Activated CD4-positive, CD25-positive, alpha-beta regulatory T cell (primary cell): ENCODE measurements around the gene TRPV4.

Source experiments
- DNase-seq, 4 experiments: peaks; one replicate each; lab custom pipeline; 2025; lab: John Stamatoyannopoulos, UW

TRPV4 gene

DNA sequence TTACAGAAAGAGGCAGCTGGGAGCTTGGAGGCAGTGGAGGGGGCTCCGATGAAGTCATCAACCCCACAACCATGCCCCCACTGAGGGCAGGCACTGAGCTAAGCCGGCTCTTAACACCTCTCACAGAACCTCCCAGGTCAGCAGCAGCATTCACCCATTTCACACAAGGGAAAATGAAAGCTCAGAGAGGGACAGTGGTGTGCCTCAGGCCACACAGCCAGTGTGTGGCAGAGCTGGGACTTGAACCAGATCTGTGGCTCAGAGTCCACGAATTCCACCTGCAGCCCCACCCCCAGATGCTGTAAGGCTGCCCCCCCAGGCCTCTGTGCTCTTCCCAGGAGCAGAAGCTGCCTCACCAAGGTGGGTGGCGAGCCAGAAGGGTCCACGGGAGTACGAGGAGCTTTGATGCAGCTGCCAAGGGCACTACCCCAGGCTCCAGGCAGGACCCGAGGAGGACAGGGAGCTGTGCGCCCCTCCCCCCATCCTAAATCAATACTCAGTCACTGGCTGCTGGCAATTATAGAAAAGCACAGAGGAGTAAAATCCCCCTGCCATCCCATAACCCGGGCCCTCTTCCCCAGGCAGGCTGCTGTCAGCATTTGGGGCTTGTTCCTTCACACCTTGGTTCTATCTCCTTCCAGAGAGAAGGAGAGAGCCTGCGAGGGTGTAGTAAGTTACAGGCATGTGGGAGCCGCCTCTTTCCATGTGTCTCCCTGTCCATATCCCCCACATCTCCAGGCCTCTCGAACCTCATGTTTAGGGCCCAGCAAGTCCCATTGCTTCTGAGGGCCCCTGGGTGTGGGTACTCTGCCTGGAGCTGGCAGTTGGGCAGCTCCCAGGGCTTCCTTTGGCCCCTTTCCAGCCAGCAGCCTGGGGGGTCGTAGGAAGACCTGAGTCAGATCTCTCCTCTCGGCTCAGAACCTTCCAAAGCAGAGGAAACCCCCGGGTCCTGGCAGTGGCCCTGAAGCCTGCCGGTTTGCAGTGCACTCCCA lies 72.0 kb downstream of the TRPV4 start:
- no peak for DNase-seq

DNA sequence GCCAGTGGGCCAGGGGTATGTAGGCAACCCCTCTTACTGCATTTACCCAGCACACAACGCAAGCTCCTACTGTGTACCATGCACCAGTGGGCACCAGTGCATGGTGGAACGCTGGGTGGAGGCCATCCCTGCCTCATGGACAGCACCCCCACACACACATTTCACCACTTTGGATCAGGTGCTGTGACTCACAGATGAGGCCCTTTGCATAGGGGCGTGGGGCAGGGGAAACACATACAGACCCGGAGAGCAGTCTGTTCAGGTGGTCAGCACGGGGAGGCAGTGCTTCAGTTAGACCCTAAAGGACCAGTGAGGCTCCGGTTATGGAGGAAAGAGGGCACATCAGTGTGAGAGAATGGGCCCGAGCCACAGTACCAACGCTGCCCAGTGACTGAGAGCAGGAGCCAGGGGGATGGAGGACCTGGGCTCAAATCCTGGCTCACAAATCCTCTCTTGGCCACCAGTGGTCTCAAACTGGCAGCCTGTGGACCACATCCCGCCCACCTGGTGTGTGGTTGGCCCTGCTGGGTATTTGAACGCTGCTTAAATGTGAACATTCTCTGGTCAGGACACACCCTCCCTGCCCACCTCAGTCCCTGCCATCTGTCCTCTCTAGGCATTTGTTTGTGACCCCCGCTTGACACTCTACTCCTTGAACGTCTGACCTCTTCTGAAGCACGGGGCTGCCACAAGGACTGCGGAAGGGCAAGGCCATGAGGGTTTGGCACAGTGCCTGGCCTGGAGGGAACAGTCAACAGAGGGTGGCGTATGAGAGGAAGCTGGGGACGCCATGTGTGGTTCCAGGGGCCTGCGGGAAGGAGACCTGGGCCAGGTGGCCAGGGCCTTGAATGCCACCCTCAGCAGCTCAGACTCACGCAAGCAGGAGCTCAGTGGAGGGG lies 72.9 kb downstream of the TRPV4 start:
- no peak for DNase-seq

DNA sequence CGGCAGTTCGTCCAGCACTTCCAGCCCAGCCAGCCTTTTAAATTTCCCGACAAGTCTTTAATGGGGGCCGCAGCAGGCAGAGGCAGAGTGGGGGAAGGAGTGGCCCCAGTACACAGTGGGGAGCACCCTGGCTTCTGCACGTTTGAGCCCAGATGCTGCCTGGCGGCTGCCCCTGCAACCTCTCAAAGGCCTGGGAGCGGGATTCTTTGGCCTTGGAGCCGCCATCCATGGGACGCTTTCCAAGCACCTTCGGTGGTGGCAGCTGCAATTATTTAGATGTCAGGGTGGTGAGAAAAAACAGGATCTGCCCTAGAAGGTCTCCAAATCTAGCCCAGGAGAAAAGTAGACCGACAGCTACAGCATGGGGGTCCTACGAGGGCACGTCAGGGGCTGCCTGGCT lies 73.6 kb downstream of the TRPV4 start:
- no peak for DNase-seq

DNA sequence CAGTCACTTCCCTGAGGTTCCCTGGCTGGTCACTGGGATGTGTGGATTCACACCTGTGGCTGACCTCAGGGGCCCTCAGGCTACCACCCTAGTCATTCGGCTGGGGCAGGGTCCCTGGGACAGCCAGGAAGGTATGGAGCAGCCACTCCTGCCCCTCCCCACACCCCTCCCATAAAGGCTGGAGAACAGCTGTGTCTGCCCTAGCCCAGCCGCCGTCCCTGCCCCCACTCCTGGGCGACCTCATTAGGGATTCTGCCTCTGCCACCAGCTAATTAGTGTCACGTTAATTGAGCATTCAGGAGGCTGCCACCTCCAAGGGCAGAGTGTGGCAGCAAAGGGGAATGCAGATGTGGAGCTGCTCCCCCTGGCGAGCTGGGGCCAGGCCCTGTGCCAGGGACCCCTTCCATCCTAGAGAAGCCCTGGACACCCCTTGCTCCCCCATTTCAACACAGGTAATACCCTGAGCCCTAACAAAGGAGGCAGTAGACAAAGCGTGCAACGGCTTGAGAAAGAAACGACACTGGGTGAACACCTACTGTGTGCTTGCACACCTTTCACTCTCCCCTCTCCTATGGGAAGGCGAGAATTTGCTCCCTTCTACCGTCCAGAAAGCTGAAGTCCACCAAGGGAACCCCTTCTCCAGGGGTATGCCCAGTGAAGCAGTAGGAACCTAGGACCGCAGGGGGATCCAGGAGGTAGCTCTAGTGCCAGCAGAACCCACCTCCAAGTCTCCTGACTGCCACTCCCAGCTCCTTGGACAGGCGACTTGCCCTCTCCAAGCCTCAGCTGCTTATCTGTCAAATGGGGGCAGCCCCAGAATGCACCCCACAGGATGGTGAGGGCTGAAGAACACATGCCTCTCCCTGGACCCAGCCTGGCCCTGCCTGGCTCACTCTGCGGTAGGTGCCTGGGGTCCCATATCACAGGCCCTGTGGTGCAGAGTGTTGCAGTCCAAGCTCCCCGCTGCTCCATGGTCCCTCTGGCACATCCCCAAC lies 74.5 kb downstream of the TRPV4 start:
- DNase-seq = no peak

DNA sequence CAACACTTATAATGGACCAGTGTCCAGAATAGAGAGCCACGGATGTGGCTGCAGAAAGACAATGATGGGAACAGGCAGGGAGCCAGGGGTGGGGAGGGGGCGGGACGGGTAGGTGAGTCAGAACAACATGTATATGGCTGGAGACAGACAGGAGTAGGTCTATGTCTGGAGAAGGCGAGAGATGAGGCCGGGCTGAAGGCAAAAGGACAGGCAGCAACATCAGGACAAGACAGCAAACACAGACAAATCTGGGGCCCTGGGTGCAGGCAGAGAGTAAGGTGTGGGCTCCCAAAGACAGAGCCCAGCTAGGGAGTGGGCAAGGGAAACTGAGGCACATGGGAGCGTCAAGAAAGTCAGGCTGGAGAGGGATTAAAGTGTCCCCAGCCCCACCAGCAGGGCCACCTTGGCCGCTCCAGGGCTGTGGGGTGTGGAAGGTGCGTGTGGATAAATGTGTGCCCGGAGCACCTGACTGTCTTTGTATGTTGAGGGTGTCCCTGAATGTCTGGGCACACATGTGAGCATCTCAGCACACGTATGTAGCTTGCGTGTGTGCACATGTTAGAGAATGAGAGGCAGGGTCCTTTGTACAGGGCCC lies 75.4 kb downstream of the TRPV4 start:
- no peak for DNase-seq

DNA sequence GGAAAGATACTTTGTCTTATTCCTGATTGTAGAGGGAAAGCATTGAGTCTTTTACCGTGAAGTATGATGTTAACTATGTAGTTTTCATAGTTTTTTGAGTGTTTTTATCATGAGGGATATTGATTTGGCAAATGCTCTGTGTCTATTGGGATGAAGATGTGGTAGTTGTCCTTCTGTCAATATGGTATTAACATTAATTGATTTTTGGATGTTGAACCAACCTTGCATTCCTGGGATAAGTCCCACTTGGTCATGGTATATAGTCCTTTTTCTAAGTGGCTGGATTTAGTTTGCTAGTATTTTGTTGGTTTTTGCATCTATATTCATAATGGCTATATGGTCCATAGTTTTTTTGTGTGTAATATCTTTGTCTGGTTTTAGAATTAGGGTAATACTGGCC lies 76.7 kb downstream of the TRPV4 start:
- no peak for DNase-seq

DNA sequence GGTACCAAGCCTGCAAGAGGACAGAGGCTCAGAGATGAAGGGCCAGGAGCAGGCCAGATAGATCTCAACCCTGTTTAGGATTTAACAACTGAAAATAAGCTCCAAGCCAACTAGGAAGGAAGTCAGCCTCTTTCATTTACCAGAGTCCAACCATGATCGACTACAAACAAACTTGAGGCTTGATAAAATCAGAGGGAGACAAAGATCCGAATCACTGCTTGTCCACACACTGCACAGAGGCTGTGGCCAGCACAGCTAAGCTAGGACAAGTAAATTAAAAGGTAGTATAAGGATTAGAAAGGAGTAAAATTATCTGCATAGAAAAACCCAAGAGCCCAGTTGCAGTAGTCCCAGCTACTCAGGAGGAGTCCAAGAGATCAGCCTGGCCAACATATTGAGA lies 79.2 kb downstream of the TRPV4 start:
- DNase-seq = no peak

DNA sequence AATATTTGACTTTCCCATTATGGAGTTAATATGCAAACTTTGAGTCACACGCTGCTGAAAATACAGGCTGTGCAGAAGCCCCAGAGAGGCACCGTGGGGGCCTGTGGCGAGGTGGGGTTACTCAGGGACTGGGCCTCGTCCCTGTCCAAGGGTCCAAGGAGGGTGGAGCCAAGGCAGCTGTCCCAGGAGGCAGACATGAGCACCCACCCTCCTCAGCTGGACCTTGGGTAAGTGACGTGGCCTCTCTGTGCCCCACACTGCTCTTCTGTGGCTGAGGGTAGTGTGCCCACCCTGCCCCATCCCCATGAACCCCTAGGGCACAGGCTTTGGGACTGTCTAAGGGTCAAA lies 80.2 kb downstream of the TRPV4 start:
- DNase-seq = no peak

DNA sequence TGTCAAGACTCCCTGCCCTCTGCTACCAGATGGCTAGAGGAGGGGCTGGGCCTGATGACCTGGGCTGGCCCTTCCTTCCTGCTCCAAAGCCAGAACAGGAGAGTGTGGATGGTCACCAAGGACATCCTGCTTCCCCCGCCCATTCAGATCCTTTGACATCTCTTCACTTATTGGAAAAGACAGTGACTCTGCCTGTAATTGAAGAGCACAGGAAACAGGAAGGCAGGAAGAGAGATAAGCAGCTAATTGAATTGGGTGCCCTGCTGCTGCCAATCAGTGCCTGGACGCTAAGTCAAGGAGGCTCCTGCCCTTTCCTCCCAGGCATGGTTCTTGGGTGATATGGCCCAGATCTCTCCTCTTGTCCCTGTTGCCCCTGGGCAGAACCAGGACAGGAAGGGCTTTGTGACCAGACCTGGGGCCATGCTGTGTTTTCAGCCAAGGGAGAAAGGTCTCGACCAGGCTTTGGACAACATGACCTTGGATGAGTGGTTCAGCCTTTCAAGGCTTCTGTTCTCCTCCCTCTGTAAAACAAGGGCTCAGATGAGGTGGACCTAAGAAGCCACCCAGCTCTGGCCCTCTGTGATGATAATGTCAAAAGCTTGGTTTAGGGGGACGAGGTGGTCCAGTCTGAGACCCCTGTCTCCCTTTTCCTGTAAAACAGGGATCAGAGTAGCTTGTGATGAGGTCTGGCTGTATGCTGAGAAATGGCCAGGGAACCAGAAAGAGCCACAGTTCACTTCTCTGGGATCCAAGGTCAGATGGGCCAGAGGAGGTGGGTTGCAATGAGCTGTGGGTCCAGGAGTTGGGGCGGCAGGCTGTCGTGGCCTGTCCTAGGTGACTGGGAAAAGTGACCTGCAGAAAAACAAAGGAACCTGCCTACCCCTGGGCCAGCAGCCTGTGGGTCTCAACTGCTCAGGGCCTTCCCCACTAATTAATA lies 80.8 kb downstream of the TRPV4 start:
- no peak for DNase-seq

DNA sequence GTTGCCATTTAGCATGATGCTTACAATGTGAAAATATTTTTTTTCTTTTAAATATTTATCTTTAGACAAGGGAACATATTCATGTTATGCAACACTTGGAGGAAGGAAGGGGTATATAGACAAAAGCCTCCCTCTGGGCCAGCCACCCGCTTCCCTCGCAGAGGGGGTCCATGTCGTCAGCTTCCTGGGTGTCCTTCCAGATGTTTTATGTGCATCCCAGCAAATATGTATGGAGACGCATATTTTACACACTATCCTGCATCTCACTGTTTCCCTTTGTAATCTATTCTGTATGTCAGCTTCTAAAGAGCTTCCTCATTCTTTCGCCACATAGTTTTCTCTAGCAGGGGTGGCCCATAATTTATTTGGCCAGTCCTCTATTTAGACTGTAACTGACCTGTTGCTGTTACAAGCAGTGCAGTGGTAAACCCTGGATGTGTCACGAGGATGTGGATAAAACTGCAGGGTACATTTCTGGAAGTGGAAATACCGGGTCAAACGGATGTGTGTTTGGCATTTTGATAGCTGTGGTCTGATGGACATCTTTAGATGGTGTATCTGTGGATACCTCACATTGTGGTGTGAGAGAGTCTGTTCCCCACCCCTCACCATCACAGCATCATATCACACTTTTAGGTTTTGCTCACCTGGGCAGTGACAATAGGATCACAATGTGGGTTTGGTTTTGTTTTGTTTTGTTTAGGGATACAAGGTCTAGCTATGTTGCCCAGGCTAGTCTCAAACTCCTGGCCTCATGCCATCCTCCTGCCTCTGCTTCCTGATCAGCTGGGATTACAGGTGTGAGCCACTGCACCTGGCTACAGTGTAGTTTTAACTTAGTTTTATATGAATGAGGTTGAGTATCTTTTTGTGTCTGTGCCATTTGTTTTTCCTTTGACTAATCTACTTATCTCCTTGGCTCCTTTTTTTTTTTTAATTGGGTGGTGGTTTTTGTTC lies 87.9 kb downstream of the TRPV4 start:
- DNase-seq = no peak

DNA sequence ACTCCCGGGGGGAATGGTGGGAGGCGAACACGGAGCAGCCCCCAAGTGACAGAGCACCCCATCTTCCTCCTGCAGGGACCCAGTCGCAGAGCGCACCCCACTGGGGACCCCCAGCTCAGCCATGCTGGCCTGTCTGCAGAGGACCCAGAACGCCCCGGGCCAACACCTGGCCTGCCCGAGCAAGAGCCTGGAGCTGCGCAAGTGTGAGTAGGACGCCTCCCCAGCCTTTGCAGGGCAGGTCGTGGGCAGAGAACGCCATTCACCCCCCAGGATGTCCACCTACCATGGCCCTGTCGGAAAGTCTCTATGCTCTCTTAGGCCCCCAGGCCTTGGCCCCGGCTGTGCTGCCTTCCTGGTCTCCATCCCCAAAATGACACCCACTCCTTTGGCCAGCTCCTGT lies 89.2 kb downstream of the TRPV4 start:
- DNase-seq = no peak

DNA sequence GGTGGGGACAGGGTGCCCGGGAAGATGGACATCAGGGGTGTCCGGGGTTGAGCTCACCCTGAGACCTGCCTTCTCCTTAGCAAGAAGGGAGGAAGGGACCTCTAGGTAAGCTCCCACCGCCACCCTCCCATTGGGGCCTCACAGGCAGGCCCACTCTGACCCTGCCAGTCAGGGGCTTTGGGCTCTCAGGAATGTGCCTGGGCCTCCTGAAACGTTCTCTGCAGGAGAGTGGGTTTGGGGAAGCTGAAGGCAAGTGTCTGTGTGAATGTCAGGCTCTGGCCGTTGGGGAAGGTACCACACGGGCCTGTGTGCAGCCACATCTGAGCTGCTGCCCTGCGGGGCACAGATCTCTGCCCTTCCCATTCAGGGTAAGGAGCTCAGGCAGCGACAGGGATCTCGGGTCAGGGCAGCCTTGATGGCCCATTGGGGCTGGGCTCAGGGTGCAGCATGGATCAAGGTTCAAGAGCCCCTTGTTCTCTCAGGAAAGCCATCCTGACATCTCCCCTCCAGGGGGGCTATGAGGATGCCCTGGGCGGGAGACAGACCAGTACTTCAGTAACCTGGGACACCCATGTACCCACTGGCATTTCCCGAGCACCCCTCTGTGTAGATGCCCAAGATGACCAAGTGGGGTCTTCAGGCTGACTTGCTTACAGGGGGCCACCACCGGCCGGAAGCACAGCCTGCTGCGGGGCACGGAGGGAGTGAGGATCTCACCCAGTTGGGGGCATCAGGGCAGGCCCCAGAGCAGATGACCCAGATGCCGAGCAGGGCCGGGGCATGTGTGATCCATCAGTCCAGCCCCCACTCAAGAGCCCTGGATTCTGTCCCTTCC lies 89.9 kb downstream of the TRPV4 start:
- no peak for DNase-seq

DNA sequence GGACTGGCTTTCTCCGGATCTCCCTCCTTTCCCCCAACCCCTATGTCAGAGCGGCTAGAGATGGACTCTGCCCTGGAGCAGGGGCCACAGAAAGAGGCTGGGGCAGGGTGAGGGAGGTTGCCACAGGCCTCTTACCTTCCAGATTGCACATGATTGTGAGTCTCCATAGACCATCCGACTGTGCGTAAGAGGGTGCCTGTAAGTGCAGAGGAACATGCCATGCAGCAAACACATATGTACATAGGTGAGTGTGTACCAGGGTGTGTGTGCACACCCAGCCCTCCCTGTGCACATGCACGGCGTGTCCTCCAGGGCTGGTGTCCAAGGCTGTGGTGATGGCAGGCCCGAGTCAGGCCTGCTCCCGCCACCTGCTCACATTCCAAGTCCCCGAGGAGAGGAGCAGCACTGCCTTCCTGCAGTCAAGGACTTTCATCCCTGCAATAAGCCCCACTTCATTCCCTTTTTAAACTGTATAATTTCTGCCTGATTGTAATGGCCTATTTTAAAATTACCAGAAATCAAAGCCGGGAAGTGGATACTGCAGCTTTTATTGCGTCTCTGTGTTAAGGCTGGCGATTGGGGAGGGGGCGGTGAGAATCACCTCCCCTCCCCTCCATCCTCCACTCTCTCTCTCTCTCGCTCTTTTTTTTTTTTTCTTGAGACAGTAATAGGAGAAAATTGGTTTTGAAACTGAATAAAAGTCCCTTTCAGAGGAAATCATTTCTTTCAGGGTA lies 91.1 kb downstream of the TRPV4 start:
- no peak for DNase-seq

DNA sequence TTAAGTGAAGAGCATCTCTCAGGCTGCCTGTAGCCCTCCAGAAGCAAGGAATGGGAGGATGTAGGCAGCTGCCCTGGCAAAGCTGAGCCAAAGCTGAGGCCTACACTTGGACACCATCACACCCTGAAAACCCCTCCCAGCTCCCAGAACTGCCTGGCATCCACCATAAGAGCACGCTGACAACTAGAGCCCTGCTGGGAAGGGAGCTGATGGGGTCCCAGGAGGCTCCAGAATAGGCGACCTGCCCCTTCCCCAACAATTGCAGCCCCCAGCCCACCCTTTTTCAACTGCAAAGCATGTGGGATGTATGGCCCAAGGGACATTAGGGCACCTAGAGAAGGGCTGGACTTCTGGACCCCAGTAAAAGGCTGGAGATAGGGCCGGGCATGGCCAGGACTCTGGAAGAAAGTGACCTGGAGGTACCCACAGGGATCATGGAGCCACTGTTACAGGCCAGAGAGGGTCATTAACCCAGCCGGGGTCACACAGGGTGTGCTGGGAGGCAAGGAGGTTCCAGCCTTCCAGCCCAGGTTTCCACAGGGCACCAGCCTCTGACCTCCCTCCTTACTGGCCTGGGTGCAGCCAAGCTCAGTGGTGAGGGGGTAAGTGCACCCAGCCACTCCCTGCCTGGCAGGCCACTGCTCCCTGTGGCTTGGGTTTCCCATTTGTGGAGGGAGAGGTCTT lies 91.8 kb downstream of the TRPV4 start:
- DNase-seq = no peak

DNA sequence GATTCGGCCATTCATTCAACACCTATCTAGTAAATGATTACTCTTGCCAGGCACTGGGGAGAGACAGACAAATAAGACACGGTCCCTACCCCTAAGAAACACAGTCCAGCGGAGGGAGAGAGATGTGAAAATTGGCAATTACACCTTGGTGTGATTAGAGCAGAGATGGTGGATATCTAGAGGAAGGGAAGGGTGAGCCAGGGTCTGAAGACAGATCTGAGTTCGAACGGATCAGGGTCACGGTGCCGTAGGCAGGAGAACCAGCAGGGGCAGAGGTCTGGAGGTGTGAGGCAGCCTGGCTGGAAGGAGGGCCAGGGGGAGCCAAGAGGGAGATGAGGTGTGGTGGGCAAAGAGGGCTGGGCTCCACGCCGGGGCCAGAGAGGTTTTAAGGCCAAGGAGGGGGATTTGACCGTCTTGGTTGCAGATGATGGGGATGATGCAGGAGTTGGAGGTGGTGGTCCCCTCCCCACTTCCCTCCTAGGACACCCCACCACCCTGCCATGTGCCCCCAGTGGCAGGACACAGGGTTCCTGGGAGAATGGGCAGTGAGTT lies 92.4 kb downstream of the TRPV4 start:
- DNase-seq = no peak
